ENCODE results near the gene TMEM121. TPM values are rescaled to one million over a fixed set of nuclear protein-coding genes. Genes with fewer than 3 reads are reported as not detected.
"Not testable (repeated sequence)": the region's sequence is repeated elsewhere in the genome, so short reads cannot be mapped to it uniquely, and the experiment has no call there.

TMEM121 gene
- total RNA-seq, 1 donor = 4.0 TPM

DNA sequence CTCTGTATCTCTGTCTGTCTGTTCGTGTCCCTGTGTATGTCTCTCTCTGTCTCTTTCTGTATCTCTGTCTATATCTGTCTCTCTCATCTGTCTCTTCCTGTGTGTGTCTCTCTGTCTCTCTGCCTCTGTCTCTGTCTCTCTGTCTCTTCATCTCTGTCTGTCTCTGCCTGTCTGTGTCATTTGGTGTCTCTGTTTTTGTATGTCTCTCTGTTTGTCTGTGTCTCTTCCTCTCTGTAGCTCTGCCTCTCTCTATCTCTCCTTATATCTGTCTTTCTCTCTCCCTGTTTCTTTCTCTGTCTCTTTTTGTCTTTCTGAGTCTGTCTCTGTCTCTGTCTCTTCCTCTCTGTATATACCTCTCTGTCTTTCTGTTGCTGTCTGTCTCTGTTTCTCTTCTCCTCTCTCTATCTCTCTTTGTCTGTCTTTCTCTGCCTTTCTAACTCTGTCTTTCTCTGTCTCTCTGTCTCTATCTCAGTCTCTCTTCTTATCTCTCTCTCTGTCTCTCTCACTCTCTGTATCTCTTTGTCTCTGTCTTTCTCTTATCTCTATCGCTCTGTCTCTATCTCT, 50.2 kb downstream of the TMEM121 start:
- TF ChIP-seq, protein P1, sequence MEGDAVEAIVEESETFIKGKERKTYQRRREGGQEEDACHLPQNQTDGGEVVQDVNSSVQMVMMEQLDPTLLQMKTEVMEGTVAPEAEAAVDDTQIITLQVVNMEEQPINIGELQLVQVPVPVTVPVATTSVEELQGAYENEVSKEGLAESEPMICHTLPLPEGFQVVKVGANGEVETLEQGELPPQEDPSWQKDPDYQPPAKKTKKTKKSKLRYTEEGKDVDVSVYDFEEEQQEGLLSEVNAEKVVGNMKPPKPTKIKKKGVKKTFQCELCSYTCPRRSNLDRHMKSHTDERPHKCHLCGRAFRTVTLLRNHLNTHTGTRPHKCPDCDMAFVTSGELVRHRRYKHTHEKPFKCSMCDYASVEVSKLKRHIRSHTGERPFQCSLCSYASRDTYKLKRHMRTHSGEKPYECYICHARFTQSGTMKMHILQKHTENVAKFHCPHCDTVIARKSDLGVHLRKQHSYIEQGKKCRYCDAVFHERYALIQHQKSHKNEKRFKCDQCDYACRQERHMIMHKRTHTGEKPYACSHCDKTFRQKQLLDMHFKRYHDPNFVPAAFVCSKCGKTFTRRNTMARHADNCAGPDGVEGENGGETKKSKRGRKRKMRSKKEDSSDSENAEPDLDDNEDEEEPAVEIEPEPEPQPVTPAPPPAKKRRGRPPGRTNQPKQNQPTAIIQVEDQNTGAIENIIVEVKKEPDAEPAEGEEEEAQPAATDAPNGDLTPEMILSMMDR (IDR thresholded peaks at IDR 0.05; ENCODE audit: insufficient read depth, low read length) = no peak
- DNase-seq (ENCODE audit: low read depth) = no peak
- H3K4me3 ChIP-seq (ENCODE audit: low read depth, low read length) = no peak overlapping the region

DNA sequence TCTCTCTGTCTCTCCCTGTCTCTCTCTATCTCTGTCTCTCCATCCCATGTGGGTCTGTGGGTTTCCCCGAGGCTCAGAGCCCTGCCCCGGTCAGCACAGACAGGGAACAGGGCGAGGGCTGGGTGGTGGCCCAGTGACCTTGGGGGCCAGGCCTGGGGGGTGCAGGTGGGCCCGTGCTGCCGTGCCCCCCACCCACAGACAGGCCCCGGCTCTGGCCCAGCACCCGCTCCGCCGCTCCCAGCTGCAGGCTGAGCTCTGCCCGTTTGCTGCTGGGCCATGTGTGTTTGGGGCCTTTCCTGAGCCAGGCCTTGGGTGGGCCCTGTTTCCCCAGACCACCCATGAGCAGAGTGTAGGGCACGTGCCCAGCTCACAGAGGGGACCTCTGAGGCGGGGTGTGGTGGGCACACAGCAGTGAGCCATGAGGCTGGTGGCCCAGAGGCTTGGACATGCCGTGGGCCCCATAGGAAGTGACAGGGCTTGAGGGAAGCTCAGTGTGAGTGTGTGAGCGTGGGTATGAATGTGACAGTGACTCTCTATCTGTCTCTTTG, 51.0 kb downstream of the TMEM121 start:
- no peak overlapping the region for H3K4me3 ChIP-seq (ENCODE audit: low read depth, low read length)
- DNase-seq (ENCODE audit: low read depth) = no peak
- TF ChIP-seq, protein P1 (IDR thresholded peaks at IDR 0.05; ENCODE audit: insufficient read depth, low read length) = no peak

DNA sequence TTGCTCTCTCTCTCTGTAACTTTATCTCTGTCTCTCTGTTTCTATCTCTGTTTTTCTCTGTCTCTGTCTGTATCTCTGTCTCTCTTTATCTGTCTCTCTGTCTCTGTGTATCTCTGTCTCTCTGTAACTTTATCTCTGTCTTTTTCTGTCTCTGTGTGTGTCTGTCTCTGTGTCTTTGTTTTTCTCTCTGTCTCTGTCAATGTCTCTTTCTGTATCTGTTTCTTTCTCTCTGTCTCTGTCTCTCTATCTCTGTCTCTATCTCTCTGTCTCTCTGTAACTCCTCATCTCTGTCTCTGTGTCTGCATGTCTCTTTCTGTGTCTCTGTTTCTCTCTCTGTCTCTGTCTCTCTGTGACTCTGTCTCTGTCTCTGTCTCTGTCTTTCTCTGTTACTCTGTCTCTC, 51.7 kb downstream of the TMEM121 start:
- H3K4me3 ChIP-seq (ENCODE audit: low read depth, low read length) = no peak overlapping the region
- no peak for DNase-seq (ENCODE audit: low read depth)
- TF ChIP-seq, protein P1 (IDR thresholded peaks at IDR 0.05; ENCODE audit: insufficient read depth, low read length) = no peak

DNA sequence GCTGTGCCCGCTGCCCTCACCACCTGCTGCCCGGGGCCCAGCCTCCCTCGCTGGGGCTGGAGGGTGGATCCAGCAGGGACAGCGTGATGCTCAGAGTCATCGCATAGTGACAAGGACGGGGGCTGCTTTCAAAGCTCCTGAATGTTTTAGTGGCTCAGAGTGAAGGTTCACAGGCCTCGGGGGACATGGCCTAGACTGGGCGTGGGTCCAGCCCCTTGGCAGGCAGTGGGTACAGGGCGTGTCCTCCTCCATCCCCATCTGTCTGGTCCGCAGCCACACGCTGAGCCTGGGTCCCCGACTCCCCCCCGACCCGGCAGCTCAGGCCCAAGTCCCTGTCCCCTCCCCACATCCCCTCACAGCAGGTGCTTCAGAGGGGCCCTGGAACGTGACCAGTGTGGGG, 52.8 kb downstream of the TMEM121 start:
- H3K4me3 ChIP-seq (ENCODE audit: low read depth, low read length); DNase-seq (ENCODE audit: low read depth): not testable (repeated sequence)

Other genes with a start within 250 kb of the TMEM121 start
- 28.8 and 49.4 TPM in 2 replicates for gene BRF1, start 225.6 kb upstream of the TMEM121 start, total RNA-seq (ENCODE audit: low replicate concordance)
- 41.5 and 48.6 TPM in 2 replicates for gene PACS2, start 211.8 kb upstream of the TMEM121 start, total RNA-seq (ENCODE audit: low replicate concordance)
- gene TEX22, start 128.0 kb upstream of the TMEM121 start, total RNA-seq (ENCODE audit: low replicate concordance) = 0.27 and 1.5 TPM in 2 replicates
- gene MTA1, start 106.8 kb upstream of the TMEM121 start, total RNA-seq (ENCODE audit: low replicate concordance) = 43.0 and 44.4 TPM in 2 replicates
- 32.9 and 54.3 TPM in 2 replicates for gene CRIP2, start 51.8 kb upstream of the TMEM121 start, total RNA-seq (ENCODE audit: low replicate concordance)
- gene CRIP1, start 39.7 kb upstream of the TMEM121 start, total RNA-seq (ENCODE audit: low replicate concordance) = 9.4 and 28.4 TPM in 2 replicates
- 8.7 and 12.6 TPM in 2 replicates for gene TEDC1, start 35.3 kb upstream of the TMEM121 start, total RNA-seq (ENCODE audit: low replicate concordance)